GM21390 (cell line): ENCODE data around the gene RARG.
A peak's percentile ranks its signal among the peaks of the same experiment; 100 is the strongest.

Source experiments
- ATAC-seq: cut with Tn5 transposase; IDR thresholded peaks from one replicate; pipeline ENCODE4 v1.9.1; 2021; ENCODE audit not compliant: unreplicated experiment

RARG gene

GRCh38 chr12:53224061-53224896 is 7.7 kb downstream of the RARG start:
- ATAC-seq = no peak

DNA sequence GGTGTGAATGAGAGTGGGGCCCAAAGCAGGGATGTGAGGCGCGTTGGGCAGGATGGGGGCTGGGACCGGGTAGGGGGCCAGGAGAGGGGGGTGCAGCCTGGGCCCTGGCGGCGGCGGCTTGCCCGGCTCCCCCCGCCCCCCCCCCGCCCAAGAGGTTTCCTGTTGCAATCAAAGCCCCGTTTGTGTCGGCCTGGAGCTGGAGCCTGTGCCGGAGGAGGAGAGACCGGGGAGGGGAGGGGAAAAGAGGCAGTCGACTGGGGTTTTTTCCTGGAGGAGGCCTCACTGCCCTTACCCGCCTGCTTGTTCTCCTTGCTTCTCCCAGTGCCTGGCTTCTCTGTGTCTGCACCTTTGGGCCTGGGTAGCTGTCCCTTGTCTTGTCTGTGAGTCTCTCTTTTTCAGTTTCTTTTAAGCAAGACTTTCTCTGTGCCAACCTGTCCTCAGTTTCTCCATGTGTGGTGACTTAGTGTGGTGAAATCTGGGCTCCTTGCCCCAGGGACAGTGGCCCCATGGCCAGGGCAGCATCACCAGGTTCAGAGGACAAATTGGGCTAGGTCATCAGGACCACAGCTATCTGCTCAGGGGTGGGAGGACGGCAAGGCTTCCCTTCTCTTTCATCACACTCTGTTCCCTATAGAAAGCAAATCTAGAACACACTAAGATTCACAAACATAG is 8.5 kb downstream of the RARG start:
- no peak for ATAC-seq

DNA sequence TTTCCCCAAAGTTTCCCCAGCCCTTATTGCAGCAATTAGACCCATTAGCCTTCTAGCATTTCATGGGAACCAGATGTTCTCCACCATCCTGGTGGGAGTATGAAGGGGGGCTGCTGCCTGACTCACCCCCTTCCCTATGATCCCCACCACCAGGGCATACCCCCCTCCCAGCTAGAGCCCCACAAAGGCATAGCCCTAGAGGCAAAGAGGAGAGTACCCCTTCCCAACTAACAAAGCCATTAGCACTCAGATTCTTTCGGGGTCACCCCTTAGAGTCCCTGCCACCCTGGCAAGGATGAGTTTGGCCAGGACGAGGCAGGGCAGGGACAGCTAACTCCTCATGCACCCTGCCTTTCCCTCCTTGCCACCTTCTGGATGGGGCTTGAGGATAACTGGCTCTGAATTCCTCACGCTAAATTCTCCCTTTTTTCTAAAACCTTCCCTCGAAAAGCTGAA is 9.2 kb downstream of the RARG start:
- no peak for ATAC-seq

- no peak for ATAC-seq
These were observed 9.8 kb downstream of the RARG start for GRCh38 chr12:53222170-53222721.

DNA sequence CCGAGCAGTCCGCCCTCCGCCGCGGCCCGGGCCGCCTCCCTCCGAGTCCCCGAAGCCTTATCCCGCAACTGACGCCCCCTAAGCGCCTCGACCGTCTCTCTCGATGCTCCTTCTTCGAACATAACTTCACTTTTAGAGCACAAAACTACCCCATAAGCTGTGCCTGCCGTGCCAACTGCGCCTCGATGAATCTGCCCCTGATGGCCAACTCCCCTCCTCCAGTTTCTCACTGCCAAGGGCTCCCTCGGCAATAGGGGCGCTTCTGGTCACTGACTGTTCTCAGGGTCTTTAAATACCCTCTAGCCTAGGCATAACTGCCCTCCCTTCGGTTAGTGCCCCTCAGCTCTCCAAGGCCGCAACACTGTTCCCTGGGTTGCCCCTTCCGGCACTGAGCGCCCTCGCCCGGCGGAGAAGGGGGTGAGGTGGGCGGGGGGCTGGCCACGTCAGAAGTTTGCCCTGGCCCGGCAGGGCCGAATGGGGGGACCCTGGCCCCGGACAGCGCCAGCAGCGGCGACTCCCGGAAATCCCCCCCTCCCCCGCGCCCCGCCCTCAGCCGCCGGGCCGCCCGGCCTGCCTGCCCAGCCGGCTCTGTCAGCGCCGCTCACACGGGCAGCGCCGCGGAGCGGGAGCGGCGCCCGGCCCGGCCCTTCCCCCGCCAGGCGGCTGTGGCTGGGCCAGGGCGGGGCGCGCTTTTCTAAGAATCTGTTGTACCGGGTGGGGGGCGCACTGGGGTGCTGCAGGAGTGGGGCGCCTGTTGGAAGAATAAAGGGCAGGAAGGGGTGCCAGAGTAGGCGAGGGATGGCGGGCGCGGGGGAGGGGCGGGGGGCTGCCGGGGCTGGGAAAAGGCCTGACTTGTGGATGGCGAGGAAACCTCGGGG is 10.6 kb downstream of the RARG start:
- peak; percentile 25 for ATAC-seq

- ATAC-seq = peak; percentile 43
These were observed 11.3 kb downstream of the RARG start for GRCh38 chr12:53220694-53221202.

DNA sequence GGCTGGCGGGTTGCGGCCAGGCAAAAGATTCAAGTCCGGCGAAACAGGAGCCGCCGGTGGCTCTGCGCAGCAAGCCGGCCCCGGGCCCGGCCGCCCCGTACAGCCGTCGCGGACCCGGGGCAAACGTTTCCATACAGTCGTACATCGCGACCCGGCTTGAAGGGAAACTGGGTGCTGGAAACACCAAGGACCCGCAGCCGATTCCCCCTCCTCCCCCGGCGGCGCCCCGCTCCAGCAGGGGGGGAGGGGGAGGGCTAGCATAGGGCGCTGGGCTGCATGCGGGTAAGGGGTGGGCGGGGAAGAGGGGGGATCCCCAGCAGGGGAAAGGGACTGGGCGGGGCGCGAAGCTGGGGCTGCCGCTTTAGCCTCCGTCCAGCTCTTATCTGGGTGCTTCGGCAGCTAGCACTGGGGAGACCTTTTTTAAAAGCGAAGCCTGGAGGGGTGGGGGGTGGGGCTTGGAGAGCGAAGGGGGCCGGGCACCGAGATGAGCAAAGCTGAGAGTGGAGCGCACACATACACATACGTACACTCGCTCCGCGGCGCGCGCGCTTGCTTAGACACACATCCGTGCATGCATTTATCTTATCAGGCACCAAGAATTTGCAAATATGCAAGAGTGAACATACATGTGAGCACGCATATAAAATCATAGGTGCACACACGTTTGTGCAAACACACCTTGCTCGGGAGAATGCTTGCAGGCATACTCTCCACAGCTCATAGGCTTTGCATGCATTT is 11.9 kb downstream of the RARG start:
- peak; percentile 36 for ATAC-seq

DNA sequence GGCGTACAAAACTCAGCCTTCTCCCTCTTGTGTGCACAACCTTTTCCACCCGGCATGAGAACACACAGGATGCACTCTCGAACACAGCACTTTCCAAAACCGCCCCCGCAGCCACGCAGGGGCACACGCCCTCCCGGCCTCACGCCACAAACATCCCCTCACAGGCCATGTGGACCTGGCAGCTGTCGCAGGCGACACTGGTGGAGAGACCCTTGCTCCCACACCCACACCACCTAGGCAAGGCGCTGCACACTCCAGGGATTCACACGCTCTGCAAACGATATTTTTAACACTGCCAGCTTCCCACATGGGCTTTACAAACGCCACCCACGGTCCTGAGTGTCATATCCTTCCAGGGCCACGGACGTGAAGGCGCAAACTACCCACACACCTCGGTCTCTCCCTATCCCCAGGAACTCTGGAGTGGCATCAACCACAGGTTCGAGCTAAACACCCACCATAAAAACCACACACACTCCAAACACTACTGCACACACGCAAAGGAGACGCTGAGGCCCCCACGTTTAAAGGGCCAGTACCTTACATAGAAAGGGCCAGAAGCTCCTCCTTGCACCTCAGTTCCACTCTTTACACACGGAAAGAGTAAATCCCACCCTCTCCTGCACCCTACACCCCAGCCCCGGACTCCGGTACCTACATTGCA is 12.6 kb downstream of the RARG start:
- ATAC-seq = no peak

DNA sequence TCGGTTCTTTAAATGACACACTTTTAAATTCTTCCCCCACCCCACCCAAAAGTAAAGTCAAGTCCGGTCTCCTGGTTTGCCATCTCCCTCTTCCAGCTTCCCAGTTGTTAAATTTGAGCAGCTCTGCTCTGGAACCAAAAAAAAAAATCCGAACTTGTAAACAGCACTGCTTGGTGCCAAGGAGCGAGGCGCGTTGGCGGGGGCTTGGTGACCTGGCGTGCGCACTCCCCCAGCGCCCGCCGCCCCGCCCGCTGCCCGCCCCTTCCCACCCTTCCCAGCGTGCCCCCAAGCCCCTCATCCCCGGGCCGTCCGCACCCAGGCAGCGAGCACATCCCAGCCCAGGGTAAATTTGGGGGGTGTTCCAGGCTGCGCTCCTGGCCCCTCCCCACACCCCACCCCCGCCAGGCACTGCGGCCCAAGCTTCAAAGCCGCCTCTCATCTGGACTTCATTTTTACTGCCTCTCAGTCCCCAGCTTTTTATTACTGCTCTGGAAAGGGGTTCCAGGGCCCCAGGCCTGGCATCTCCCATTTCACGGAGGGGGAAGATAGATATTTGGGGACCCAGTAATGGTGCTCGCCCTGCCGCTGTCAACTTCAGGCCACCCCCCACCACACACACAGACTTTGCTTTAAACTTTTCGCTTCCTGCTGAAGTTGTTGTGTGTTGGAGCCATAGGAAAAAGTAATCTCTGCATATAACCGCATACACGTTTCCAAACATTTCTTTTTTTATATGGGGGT is 13.3 kb downstream of the RARG start:
- ATAC-seq = no peak

- ATAC-seq = no peak
These were observed 14.1 kb downstream of the RARG start for GRCh38 chr12:53217931-53218307.

DNA sequence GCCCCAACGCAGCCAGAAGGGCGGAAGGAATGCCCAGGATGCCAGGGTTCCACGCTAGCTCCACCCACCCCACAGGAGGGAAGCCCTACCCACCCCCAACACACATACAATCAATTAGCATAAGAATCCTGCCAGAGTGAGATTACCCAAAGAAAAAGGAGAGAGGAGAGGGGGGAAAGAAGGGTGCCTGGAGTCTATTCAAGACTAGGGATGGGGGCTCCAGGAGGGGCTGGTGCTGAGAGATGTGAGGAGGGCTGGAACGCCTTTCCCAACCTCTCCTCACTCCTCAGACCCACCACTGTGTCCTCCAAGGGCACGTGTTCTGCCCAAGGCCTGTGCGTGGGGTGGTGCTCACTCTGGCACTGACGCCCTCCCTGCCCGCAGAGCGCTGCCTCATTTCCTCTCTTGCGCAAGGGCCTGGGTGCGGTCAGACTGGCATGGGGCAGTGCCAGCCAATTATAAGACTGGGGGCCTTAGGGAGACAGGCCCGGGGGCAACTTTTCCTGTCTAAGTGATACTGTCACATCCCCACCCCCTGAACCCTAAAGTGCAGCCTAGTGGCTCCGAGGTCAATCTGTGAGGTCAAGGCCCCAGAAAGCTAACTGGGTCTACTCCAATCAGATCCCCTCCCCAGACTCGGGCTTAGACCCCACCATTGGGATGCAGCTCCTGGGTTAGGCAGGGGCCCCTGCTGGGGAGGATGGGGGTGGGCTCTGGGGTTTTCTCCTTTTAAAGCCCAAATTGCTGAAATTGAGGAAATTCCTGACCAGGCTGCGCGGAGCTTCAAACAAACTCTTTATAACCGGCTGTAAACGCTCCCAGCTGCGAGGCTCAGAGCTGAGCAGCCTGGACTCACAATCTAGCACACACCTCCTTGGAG is 14.7 kb downstream of the RARG start:
- ATAC-seq = no peak

GRCh38 chr12:53215497-53215896 is 16.5 kb downstream of the RARG start:
- no peak for ATAC-seq

DNA sequence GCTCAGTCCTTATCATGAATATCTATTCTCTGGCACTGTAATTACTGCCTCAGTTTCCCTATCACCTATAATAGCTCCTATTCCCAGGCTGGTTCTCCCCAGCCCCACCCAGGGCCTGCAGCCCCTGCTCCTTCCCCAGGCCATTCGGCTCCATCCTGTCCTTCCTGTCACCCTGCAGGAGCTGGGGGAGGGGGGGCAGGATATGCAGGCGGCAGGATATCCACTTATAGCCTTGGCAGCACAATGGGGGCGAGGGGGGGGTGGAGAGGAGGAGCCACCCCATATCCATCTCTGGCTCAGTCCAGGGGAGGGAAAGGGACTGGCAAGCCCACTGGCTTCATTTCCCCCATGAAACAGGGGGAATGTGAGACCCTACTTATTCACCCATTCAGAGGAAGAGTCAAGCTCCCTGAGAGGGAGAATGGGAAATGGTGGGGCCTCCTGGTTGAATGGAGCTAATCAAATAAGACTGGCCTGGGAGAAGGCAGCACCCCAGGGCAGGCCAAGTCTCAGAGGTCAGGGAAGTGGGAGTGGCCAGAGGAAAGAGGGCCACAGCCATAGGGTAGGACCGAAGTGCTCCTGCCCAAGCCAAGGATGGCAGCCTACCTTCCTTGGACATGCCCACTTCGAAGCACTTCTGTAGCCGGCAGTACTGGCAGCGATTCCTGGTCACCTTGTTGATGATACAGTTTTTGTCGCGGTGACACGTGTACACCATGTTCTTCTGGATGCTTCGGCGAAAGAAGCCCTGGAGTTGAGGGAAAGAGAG is 17.1 kb downstream of the RARG start:
- no peak for ATAC-seq

DNA sequence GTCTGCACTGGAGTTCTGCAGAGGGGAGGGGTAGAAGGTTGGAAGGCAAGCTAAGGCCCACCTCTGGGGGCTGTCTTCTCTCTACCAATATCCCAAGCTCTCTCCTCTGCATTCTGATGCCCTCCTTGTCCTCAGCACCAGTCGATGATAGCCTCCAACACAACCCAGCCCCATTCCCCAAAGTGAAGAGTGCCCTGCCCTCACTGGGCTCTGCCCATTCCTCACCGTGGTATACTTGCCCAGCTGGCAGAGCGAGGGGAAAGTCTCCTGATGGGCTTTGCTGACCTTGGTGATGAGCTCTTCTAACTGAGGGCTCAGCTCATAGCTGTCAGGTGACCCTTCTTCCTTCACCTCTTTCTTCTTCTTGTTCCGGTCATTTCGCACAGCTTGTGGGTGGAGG is 17.8 kb downstream of the RARG start:
- no peak for ATAC-seq

DNA sequence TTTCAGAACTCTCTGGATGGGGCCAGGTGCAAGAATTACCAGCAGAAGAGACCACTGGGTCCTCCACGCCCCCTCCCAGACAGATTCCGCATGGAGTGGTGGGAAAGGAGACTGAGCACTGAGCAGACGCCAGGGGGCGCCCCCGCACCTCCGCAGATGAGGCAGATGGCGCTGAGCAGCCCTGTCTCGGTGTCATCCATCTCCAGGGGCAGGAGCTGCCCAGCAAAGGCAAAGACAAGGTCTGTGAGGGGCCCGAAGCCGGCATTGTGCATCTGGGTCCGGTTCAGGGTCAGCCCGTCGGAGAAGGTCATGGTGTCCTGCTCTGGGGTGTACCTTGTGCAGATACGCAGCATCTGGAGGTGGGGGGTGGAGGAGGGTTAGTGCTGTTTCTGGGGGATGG is 18.7 kb downstream of the RARG start:
- no peak for ATAC-seq

DNA sequence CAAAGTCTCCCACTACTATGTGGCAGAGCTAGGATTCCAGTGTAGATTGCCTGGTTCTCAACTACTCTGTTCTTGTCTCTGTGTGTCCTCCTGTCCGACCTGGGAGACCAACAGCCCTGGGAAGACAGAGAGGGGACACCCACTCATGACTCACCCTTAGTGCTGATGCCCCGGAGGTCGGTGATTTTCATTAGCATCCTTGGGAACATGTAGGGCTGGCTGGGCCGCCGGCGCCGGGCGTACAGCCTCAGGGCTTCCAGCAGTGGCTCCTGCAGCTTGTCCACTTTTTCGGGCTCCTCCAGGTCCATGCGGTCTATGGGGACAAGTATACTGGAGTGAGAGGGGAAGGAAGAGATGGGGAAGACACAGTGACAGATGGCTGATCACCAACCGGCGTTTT is 19.1 kb downstream of the RARG start:
- ATAC-seq = no peak
